ENCODE results near the gene OGFRL1. TPM values are rescaled to one million over a fixed set of nuclear protein-coding genes. Genes with fewer than 3 reads are reported as not detected.

Gene OGFRL1
- total and polyA plus RNA-seq, 2 of the 13 experiments (the other 11 are each of a cell fraction or from before 2014, with no cell fraction given): 0.26 to 0.80 TPM

DNA sequence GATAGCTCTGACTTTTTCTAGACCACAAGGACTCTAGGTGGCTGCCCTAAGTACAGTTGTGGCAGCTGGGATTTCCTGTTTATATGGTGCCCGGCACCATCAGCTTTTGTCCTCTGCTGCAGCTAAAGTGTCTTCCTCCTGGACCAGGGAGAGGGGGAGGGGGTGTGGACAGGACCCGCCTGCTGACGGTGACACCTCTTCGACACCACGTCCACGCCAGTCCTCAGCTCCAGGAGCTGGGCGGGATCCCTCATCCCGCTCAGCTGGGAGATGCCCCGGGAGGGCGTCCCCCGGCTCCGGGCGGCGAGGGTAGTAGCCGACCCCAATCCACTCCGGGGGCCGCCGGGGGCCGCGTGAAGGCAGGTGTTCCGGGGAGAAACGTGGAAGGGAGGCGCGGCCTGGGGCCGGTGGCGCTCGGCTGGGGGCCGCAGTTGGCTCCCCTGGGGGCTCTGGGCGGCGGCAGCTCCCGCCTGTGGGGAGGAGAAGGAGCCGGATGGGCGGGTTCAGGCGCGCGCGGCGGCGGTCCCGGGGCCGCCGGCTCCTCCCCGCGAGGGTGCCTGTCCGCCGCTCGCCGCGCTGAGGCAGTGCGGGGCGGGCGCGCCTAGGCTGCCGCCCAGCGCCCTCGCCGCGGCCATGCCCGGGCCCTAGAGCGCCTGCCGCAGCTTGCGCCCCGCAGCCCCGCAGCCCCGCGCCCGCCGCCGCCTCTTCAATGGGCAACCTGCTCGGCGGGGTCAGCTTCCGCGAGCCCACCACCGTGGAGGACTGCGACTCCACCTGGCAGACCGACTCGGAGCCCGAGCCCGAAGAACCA, at the start of gene OGFRL1 (continued):
- TF ChIP-seq, protein P1, sequence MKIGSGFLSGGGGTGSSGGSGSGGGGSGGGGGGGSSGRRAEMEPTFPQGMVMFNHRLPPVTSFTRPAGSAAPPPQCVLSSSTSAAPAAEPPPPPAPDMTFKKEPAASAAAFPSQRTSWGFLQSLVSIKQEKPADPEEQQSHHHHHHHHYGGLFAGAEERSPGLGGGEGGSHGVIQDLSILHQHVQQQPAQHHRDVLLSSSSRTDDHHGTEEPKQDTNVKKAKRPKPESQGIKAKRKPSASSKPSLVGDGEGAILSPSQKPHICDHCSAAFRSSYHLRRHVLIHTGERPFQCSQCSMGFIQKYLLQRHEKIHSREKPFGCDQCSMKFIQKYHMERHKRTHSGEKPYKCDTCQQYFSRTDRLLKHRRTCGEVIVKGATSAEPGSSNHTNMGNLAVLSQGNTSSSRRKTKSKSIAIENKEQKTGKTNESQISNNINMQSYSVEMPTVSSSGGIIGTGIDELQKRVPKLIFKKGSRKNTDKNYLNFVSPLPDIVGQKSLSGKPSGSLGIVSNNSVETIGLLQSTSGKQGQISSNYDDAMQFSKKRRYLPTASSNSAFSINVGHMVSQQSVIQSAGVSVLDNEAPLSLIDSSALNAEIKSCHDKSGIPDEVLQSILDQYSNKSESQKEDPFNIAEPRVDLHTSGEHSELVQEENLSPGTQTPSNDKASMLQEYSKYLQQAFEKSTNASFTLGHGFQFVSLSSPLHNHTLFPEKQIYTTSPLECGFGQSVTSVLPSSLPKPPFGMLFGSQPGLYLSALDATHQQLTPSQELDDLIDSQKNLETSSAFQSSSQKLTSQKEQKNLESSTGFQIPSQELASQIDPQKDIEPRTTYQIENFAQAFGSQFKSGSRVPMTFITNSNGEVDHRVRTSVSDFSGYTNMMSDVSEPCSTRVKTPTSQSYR (CRISPR knock-in tag; IDR thresholded peaks at IDR 0.05; ENCODE audit: borderline replicate concordance): 0 out of 2 replicates have a peak, but pooled peaks have one; percentile 30
- TF ChIP-seq MTF1 (CRISPR knock-in tag; IDR thresholded peaks at IDR 0.05) (no peak), ZNF546 (CRISPR knock-in tag; conservative IDR thresholded peaks at IDR 0.05) (0 out of 2 replicates have a peak, but pooled peaks have one; percentile 41), ZNF792 (CRISPR knock-in tag; IDR thresholded peaks at IDR 0.05) (no peak), KLF13 (CRISPR knock-in tag; IDR thresholded peaks at IDR 0.05) (no peak), ZSCAN29 (CRISPR knock-in tag; conservative IDR thresholded peaks at IDR 0.05) (no peak), ZNF660 (CRISPR knock-in tag; IDR thresholded peaks at IDR 0.05; ENCODE audit: borderline replicate concordance, low read depth) (no peak)
- TF ChIP-seq, protein P2, sequence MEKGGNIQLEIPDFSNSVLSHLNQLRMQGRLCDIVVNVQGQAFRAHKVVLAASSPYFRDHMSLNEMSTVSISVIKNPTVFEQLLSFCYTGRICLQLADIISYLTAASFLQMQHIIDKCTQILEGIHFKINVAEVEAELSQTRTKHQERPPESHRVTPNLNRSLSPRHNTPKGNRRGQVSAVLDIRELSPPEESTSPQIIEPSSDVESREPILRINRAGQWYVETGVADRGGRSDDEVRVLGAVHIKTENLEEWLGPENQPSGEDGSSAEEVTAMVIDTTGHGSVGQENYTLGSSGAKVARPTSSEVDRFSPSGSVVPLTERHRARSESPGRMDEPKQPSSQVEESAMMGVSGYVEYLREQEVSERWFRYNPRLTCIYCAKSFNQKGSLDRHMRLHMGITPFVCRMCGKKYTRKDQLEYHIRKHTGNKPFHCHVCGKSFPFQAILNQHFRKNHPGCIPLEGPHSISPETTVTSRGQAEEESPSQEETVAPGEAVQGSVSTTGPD (CRISPR knock-in tag; IDR thresholded peaks at IDR 0.05): no peak
- TF ChIP-seq, protein P3, sequence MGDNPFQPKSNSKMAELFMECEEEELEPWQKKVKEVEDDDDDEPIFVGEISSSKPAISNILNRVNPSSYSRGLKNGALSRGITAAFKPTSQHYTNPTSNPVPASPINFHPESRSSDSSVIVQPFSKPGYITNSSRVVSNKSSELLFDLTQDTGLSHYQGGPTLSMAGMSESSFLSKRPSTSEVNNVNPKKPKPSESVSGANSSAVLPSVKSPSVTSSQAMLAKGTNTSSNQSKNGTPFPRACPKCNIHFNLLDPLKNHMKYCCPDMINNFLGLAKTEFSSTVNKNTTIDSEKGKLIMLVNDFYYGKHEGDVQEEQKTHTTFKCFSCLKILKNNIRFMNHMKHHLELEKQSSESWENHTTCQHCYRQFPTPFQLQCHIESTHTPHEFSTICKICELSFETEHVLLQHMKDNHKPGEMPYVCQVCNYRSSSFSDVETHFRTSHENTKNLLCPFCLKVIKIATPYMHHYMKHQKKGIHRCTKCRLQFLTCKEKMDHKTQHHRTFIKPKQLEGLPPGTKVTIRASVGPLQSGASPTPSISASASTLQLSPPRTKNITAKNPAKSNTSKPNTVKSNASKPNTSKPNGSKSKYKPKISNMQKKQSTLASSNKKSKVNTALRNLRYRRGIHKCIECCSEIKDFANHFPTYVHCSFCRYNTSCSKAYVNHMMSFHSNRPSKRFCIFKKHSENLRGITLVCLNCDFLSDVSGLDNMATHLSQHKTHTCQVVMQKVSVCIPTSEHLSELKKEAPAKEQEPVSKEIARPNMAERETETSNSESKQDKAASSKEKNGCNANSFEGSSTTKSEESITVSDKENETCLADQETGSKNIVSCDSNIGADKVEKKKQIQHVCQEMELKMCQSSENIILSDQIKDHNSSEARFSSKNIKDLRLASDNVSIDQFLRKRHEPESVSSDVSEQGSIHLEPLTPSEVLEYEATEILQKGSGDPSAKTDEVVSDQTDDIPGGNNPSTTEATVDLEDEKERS (CRISPR knock-in tag; IDR thresholded peaks at IDR 0.05): no peak
- TF ChIP-seq, protein P4, sequence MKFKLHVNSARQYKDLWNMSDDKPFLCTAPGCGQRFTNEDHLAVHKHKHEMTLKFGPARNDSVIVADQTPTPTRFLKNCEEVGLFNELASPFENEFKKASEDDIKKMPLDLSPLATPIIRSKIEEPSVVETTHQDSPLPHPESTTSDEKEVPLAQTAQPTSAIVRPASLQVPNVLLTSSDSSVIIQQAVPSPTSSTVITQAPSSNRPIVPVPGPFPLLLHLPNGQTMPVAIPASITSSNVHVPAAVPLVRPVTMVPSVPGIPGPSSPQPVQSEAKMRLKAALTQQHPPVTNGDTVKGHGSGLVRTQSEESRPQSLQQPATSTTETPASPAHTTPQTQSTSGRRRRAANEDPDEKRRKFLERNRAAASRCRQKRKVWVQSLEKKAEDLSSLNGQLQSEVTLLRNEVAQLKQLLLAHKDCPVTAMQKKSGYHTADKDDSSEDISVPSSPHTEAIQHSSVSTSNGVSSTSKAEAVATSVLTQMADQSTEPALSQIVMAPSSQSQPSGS (CRISPR knock-in tag; IDR thresholded peaks at IDR 0.05): no peak

Data from HepG2 (cell line).